Epithelial cell of proximal tubule (primary cell): Measurements from ENCODE around the gene ATP2B2. TPM values are rescaled to one million over a fixed set of nuclear protein-coding genes. Genes with fewer than 3 reads are reported as not detected.

Experiments used
- DNase-seq: peaks from one replicate; pipeline ENCODE4 v3.0.0-alpha.2; 2011; ENCODE audit warnings: low read depth
- H3K4me3 ChIP-seq: 2 replicates; pipeline ENCODE4 v1.5.1; 2011; ENCODE audit warnings: low read depth, mild to moderate bottlenecking, low read length
- CTCF ChIP-seq: conservative IDR thresholded peaks from 2 replicates; pipeline ENCODE4 v1.5.1; 2012; ENCODE audit warnings: low read depth, mild to moderate bottlenecking, low read length
- total RNA-seq: library from RNA; depleted of rRNA; stranded (reverse); fragments of >200 nt; gene quantifications from 2 replicates; pipeline ENCODE4 v1.2.3, GENCODE V29; 2015

The ATP2B2 gene
- total RNA-seq, 1 donor from 2014 or later: not detected

- no peak for TF ChIP-seq CTCF
- DNase-seq: no peak
These were observed 225.8 kb downstream of the ATP2B2 start for GRCh38 chr3:10279384-10280176.

GRCh38 chr3:10278501-10278900, 226.9 kb downstream of the ATP2B2 start:
- TF ChIP-seq CTCF: no peak
- no peak for DNase-seq
- H3K4me3 ChIP-seq: no peak overlapping the region

More at GRCh38 chr3:10279384-10280176, 225.8 kb downstream of the ATP2B2 start:
- no peak overlapping the region for H3K4me3 ChIP-seq

GRCh38 chr3:10277115-10277625, 228.2 kb downstream of the ATP2B2 start:
- DNase-seq: no peak
- no peak overlapping the region for H3K4me3 ChIP-seq
- TF ChIP-seq CTCF: no peak

- TF ChIP-seq CTCF: no peak
- DNase-seq: no peak
- no peak overlapping the region for H3K4me3 ChIP-seq
These were observed 230.8 kb downstream of the ATP2B2 start for GRCh38 chr3:10274601-10275000.

Other genes with a start within 250 kb of the ATP2B2 start
- not detected in 2 replicates for gene GHRL, start 212.6 kb downstream of the ATP2B2 start, total RNA-seq
- gene SEC13, start 184.5 kb downstream of the ATP2B2 start, total RNA-seq: 118 and 187 TPM in 2 replicates